ENCODE measurements around the gene CENPM.
A peak's percentile ranks its signal among the peaks of the same experiment; 100 is the strongest.

The CENPM gene

GRCh38 chr22:41975299-41976069 lies 28.5 kb upstream of the CENPM start:
- TF ChIP-seq CTCF (IDR thresholded peaks at IDR 0.05; ENCODE audit: control insufficient read depth, extremely low read depth, insufficient read depth): no peak
- no peak for DNase-seq (ENCODE audit: low read depth)
- H3K4me3 ChIP-seq (ENCODE audit: low read depth, low read length): peak overlapping the region; percentile 66

GRCh38 chr22:41974691-41975290 lies 27.8 kb upstream of the CENPM start:
- no peak for TF ChIP-seq CTCF (IDR thresholded peaks at IDR 0.05; ENCODE audit: control insufficient read depth, extremely low read depth, insufficient read depth)
- H3K4me3 ChIP-seq (ENCODE audit: low read depth, low read length): no peak overlapping the region
- no peak for DNase-seq (ENCODE audit: low read depth)

- no peak for TF ChIP-seq CTCF (IDR thresholded peaks at IDR 0.05; ENCODE audit: control insufficient read depth, extremely low read depth, insufficient read depth)
- no peak for DNase-seq (ENCODE audit: low read depth)
- no peak overlapping the region for H3K4me3 ChIP-seq (ENCODE audit: low read depth, low read length)
Measured at GRCh38 chr22:41971431-41971830, 24.5 kb upstream of the CENPM start.

DNA sequence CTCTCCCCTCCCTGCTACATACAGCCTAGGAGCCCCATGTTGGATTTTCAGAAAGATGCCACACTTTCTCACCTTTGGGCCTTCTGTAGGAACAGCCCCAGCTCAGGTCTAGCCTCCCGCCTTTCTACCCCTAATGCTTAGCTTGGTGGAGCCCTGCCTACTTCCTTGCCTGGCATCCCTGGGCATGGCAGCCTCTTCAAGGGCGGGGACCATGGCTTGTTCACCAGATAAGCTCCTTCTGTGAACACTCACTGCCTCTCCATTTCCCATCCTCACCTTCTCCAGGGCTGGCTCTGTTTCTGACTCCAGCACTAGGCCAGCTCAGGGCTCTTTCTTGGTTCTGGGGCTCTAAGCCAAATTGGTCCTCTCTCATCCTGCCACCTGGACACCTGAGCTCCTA lies 23.6 kb upstream of the CENPM start:
- DNase-seq (ENCODE audit: low read depth): no peak
- TF ChIP-seq CTCF (IDR thresholded peaks at IDR 0.05; ENCODE audit: control insufficient read depth, extremely low read depth, insufficient read depth): no peak

DNA sequence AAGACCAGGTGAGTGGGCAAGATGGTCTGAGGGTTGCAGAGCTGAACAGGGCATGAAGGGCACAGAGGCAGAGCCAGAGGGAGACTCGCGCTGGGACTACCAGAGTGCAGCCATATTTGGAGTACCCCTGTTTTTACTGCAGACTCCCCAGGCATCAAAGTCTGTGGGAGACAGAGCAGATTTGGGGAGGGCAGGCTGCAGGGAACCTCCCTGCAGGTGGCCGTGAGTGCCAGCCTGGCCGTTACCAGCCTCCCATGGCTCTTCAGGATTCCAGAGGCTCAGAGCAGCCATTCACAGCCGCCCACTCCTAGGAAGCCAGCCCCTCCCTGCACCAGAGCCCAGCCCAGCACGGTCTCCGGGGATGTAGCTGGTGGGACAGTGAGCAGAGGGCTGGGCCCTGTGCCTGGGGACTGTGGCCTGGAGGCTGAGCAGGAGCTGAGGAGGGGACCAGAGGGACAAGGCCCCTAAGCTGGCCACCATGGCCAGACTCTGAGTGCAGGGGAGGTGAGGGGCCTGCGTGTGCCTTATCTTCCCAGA lies 22.2 kb upstream of the CENPM start, which contains the start of gene SEPTIN3:
Gene SEPTIN3 (plus strand): TSS at position 334 of the 537 bp plus-strand sequence. CDS start 2,050 bp downstream, outside the sequence.
- no peak for TF ChIP-seq CTCF (IDR thresholded peaks at IDR 0.05; ENCODE audit: control insufficient read depth, extremely low read depth, insufficient read depth)
- no peak within 1 kb of the TSS for H3K4me3 ChIP-seq (ENCODE audit: low read depth, low read length)
- DNase-seq (ENCODE audit: low read depth): no peak

More for the DNA sequence above, 23.6 kb upstream of the CENPM start:
- H3K4me3 ChIP-seq (ENCODE audit: low read depth, low read length): no peak overlapping the region

- no peak for TF ChIP-seq CTCF (IDR thresholded peaks at IDR 0.05; ENCODE audit: control insufficient read depth, extremely low read depth, insufficient read depth)
Measured at GRCh38 chr22:41968601-41969000, 21.6 kb upstream of the CENPM start.

More at GRCh38 chr22:41968601-41969000, 21.6 kb upstream of the CENPM start:
- H3K4me3 ChIP-seq (ENCODE audit: low read depth, low read length): no peak overlapping the region
- DNase-seq (ENCODE audit: low read depth): no peak
